AG10803 (cell line): ENCODE data around the gene SUB1.
"Not testable (repeated sequence)": the region's sequence is repeated elsewhere in the genome, so short reads cannot be mapped to it uniquely, and the experiment has no call there.

ENCODE experiments used
- DNase-seq: peaks from one replicate; pipeline ENCODE4 v3.0.0; 2010; ENCODE audit warnings: low read depth
- H3K4me3 ChIP-seq: 2 replicates; pipeline ENCODE4 v1.5.1; 2011; ENCODE audit warnings: mild to moderate bottlenecking, low read length, control low read depth
- TF ChIP-seq, protein P1 (sequence below): conservative IDR thresholded peaks from 2 replicates; pipeline ENCODE4 v1.5.1; 2011; ENCODE audit warnings: mild to moderate bottlenecking, low read length, control low read depth, inconsistent platforms

SUB1 gene

DNA sequence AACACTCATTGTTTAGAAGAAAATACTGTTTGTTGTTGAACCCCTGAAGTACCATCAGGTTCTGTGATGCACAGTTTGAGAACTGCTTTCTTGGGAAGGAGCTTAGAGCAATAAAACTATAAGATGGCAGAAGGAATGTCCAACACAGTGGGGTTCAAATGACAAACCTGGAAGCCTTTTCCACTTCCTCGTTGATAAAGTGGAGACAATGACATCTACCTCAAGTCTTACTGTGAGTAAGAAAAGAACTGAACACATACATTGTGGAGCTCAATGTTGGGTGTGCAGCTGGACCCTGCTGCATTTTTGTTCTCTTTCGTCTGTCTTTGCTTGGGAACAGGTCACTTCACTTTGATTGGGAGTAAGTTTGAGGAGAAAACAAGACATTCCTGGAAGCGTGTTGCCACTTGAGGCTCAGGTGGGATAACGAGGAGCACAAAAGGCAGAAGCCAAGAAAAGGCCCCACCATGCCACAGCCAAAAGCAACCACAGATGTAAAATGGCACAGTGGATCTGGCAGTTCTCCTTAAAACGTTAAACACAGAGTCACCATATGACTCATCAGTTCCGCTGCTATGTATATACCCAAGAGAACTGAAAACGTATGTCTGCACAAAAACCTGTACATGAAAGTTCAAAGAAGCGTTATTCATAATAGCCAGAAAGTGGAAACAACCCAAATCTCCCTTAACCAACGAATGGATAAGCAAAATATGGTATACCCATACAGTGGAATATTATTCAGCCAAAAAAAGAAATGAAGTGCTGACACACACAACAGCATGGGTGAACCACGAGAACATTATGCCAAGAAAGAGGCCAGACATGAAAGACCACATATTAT is 42.9 kb upstream of the SUB1 start:
- no peak for DNase-seq
- TF ChIP-seq, protein P1, sequence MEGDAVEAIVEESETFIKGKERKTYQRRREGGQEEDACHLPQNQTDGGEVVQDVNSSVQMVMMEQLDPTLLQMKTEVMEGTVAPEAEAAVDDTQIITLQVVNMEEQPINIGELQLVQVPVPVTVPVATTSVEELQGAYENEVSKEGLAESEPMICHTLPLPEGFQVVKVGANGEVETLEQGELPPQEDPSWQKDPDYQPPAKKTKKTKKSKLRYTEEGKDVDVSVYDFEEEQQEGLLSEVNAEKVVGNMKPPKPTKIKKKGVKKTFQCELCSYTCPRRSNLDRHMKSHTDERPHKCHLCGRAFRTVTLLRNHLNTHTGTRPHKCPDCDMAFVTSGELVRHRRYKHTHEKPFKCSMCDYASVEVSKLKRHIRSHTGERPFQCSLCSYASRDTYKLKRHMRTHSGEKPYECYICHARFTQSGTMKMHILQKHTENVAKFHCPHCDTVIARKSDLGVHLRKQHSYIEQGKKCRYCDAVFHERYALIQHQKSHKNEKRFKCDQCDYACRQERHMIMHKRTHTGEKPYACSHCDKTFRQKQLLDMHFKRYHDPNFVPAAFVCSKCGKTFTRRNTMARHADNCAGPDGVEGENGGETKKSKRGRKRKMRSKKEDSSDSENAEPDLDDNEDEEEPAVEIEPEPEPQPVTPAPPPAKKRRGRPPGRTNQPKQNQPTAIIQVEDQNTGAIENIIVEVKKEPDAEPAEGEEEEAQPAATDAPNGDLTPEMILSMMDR = no peak
- no peak overlapping the region for H3K4me3 ChIP-seq

DNA sequence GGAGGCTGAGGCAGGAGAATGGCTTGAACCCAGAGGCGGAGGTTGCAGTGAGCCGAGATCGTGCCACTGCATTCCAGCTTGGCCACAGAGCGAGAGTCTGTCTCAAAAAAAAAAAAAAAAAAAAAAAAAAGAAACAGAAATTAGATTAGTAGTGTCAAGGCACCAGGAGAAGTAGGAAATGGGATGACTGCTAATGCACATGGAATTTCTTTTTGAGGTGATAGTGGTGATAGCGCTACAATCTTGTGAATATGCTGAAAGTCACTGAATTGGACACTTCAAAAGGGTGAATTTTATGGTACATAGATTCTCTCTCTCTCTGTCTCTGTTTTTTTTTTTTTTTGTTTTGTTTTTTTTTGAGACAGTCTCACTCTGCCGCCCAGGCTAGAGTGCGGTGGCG is 42.1 kb upstream of the SUB1 start:
- DNase-seq = no peak

DNA sequence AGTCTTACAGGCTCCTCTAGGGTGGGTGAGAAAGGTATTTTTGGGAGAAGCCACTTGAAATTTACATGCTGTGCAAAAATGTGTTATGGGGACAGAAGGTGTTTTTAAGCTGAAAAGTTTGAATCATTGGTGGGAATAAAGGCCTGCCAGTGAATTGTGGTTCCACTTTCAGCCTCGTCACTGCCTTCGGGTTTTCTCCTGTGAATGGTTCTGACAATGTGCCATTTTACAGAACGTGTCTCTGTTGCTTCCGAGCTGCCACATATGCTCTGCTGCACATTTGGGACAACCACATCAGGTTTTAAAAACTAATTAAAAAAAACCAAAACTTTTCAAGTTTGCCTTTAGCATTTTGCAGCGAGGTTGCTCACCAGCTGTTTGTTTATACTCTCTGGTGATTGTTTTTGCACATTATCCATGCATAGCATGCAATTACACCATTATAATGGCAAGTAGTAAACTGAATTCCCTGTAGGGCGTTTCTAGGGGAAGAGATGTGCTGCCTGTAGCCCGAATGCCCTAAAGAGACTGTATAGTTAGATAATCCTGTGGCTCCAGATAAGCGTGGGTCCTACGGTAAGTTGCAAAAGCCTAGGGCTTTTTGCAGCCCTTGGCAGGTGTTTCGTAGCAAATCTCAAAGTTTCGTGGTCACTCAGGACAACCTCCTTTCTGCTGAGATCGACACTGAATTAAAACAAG is 40.1 kb upstream of the SUB1 start:
- H3K4me3 ChIP-seq = no peak overlapping the region
- TF ChIP-seq, protein P1 = no peak
- DNase-seq = no peak

More for the DNA sequence above, 42.1 kb upstream of the SUB1 start:
- TF ChIP-seq, protein P1 = no peak
- H3K4me3 ChIP-seq = no peak overlapping the region

DNA sequence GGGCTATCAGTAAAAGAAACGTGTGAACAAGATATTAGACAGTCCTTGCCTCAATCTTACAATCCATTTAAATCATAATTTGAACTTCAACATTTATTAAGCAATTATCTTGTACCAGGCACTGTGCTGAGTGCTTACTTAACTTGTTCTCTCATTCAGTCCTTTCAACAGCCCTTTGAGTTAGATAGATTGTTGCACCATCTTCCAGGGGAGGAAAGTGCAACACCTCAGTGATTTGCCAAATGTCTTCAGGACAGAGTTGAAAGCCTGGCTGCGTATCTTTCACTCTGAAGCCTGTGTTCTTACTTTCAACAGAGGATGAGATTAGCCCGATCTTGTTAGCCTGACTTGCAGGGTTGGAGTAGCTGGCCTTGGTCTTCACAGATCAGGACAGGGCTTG is 34.2 kb upstream of the SUB1 start:
- no peak overlapping the region for H3K4me3 ChIP-seq
- DNase-seq = no peak
- TF ChIP-seq, protein P1 = no peak

DNA sequence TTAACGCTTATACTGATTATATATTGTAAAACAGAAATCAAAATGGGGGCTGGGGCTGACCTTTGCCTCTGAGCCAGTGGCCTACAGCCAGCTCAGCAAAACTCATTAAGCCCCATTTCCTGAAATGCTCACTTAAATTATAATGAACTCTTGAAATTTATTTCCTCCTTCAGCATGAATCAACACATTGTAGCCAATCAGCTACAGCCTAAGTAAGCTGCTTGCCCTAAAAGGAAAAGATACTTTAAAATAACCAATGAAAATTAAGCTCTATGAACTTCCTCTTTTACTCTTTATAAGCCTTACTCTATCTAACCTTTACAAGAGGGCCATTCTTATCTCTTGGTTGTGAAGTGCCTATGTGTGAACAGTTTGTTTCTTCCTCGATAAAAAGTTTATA is 33.5 kb upstream of the SUB1 start:
- no peak for DNase-seq
- TF ChIP-seq, protein P1 = no peak

DNA sequence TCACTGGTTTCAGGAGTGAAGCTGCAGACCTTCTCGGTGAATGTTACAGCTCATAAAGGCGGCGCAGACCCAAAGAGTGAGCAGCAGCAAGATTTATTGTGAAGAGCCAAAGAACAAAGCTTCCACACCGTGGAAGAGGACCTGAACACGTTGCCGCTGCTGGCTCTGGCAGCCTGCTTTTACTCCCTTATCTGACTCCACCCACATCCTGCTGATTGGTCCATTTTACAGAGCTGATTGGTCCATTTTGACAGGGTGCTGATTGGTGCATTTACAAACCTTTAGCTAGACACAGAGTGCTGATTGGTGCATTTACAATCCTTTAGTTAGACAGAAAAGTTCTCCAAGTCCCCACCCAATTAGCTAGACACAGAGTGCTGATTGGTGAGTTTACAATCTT is 32.9 kb upstream of the SUB1 start:
- H3K4me3 ChIP-seq, DNase-seq: not testable (repeated sequence)

More for the DNA sequence above, 33.5 kb upstream of the SUB1 start:
- H3K4me3 ChIP-seq = no peak overlapping the region

DNA sequence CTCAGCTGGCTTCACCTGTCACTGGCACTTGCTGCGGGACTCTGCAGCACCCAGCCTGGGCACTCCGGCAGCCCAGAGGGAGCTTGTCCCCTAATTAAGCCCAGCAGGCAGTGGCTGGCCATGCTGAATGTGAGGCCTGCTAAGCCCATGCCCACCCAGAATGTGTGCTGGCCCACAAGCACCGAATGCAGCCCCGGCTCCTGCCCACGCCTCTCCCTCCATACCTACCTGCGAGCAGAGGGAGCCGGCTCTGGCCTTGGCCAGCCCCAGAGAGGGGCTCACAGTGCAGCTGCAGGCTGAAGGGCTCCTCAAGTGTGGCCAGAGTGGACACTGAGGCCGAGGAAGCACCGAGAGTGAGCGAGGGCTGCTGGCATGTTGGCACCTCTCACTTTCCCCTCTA is 32.4 kb upstream of the SUB1 start:
- no peak overlapping the region for H3K4me3 ChIP-seq
- no peak for DNase-seq
- TF ChIP-seq, protein P1 = no peak

DNA sequence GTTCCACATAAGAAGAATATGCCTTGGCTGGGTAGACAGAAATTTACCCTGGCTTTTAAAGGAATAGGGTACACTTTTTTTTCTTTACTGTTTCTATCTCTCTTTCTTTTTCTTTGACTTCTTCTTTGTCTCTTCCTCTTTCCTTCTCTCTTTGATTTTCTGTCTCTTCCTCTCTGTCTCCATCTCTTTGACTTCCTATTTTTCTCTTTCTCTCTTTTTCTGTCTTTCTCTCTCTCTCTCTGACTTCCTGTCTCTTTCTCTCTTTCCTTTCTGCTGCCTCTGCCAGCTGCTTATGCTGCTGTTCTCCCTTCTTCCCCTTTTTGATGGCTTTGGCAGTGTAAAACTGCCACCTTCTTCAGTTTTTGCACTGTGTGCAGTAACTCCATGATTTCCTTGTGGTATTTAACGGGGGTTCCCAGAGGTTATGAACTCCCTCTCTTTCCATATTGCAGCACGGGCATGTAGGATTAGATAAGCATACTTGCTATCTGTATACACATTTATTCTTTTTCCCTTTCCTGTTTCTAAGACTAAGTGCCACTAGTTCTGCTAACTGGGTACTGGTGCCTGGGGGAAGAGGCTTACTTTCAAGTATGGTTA is 31.1 kb upstream of the SUB1 start:
- not testable (repeated sequence) for DNase-seq, H3K4me3 ChIP-seq

DNA sequence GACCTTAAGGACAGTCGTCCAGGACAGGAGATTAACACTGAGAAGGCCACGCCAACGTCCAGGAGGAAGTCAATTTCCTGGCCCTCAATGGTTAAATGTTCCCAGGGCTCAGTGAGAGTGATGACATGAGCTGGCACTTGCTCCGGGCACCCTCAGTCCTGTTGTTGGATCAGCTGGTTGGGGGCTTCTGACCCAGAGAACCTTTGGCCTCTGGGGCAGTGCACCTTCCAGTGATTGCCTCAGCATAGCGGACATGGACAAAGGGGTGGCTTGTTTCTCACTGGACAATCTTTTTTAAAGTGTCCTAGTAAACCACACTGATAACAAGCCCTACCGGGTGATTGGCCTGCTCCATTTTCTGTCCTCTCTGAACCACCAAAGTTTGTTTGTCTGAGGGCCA is 28.8 kb upstream of the SUB1 start:
- DNase-seq, H3K4me3 ChIP-seq: not testable (repeated sequence)
